GM21786 (cell line): ENCODE data around the gene CACNA1G.

Source experiments
- ATAC-seq: cut with Tn5 transposase; IDR thresholded peaks from one replicate; pipeline ENCODE4 v1.9.1; 2021; ENCODE audit not compliant: unreplicated experiment

Gene CACNA1G

GRCh38 chr17:50665838-50666237 is 105.3 kb downstream of the CACNA1G start:
- no peak for ATAC-seq

DNA sequence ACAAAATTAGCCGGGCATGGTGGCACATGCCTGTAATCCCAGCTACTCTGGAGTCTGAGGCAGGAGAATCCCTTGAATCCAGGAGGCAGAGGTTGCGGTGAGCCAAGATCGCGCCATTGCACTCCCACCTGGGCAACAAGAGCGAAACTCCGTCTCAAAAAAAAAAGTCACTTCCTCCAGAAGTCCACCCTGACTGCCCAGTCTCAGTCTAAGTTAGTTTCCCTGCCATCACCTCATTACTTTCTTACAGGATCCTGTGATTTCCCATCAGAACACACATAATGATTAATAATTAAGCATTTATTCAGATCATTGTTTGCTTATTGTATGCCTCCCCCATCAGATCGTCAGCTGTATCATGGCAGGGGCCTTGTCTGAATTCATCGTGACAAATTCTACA is 105.8 kb downstream of the CACNA1G start:
- ATAC-seq = no peak

DNA sequence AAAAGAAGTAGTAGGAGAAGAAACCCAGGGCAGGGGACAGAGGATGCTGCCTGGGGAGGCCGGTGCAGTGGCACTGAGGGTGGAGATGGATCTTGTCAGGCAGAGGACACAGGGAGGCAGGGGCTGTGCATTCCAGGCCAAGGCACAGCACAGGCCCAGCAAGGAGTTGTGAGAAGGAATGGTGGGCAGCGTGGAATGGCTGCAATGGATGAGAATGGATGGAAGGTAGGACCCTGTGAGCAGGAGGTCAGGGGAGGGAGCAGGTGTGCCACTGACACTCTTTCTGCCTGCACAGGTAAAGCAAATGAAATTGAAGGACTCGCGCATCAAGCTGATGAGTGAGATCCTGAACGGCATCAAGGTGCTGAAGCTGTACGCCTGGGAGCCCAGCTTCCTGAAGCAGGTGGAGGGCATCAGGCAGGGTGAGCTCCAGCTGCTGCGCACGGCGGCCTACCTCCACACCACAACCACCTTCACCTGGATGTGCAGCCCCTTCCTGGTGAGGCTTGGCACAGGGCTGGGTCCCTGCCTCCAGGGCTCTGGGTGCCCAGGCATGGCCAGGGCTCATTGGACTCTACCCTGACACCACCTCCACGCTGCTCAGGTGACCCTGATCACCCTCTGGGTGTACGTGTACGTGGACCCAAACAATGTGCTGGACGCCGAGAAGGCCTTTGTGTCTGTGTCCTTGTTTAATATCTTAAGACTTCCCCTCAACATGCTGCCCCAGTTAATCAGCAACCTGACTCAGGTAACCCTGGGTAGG is 106.9 kb downstream of the CACNA1G start:
- no peak for ATAC-seq

- no peak for ATAC-seq
These were observed 107.7 kb downstream of the CACNA1G start for GRCh38 chr17:50668025-50668837.

GRCh38 chr17:50668838-50669581 is 108.5 kb downstream of the CACNA1G start:
- ATAC-seq = no peak

DNA sequence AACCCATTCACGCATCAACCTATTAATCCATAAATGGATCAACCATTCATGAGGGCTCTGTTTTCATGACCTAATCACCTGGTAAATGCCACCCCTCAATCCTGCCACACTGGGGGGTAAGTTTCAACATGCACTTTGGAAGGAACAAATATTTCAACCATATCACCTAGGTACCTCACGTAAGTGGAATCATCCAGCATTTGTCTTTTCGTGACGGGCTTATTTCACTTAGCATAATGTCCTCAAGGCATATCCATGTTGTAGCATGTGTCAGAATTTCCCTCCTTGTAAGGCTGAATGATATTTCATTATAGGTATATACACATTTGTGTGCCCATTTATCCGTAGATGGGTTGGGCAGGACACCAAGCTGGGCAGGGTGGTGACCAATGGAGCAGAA is 111.6 kb downstream of the CACNA1G start:
- ATAC-seq = no peak

DNA sequence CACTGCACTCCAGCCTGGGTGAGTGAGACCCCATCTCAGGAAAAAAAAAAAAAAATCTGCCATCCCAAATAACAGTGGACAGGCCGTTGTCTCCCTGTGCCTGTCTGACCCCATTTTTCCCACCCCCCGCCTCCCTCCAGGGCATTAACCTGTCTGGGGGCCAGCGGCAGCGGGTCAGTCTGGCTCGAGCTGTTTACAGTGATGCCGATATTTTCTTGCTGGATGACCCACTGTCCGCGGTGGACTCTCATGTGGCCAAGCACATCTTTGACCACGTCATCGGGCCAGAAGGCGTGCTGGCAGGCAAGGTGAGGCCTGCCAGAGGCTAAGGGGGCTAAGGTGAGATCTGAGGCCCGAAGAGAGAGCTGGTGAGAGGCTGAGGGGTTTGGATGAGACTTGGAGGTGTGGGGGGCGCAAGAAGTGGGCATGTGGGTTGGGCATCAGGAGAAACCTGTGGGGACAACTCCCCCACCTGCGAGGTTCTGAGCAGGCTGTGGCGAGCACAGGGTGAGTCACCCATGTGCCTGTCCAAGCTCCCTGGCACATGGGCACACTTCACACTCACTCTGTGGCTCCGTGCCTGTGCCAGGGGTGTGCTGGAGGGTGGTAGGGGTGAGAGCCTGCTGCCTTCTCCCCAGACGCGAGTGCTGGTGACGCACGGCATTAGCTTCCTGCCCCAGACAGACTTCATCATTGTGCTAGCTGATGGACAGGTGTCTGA is 112.5 kb downstream of the CACNA1G start:
- ATAC-seq = no peak

GRCh38 chr17:50675190-50675589 is 114.7 kb downstream of the CACNA1G start:
- no peak for ATAC-seq

DNA sequence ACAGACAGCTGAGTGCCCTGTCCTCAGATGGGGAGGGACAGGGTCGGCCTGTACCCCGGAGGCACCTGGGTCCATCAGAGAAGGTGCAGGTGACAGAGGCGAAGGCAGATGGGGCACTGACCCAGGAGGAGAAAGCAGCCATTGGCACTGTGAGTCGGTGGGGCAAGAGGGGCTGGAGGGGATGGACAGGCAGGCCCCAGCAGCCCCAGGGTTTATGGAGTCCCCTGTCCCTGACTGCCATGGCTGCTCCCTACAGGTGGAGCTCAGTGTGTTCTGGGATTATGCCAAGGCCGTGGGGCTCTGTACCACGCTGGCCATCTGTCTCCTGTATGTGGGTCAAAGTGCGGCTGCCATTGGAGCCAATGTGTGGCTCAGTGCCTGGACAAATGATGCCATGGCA is 115.1 kb downstream of the CACNA1G start:
- ATAC-seq = no peak

DNA sequence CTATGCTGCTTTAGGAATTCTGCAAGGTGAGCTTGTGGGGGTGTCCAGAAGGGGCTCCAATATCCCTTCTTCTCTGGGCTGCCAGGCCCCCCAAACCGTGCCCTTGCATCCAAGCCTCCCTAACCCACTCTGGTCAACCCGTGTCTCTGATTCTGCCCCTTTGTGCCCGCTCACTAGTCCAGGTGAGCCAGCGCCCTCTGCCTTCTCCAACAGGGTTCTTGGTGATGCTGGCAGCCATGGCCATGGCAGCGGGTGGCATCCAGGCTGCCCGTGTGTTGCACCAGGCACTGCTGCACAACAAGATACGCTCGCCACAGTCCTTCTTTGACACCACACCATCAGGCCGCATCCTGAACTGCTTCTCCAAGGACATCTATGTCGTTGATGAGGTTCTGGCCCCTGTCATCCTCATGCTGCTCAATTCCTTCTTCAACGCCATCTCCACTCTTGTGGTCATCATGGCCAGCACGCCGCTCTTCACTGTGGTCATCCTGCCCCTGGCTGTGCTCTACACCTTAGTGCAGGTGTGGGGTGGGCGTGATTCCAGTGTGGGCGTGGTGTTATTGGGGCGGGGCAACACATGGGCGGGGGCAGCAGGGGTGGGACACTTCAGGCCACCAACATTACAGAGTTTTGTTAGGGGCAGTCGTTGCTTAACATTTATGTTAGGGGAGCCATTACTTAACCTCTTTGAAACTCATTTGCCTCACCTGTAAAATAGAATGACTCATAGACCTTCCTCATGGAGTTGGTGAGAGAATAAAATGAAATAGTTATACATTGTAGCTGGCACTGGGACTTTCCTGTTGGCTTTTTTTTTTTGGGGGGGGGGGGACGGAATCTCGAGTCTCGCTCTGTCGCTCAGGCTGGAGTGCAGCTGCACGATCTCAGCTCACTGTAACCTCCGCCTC is 115.8 kb downstream of the CACNA1G start:
- no peak for ATAC-seq
